GM12891 (cell line): Measurements from ENCODE around the gene PTCSC3.

Experiments used
- PAX5 ChIP-seq: IDR thresholded peaks from 2 replicates; pipeline ENCODE4 v1.6.1; 2011; ENCODE audit warnings: low read length, moderate library complexity, mild to moderate bottlenecking; ENCODE audit not compliant: insufficient read depth, severe bottlenecking
- POLR2A ChIP-seq: IDR thresholded peaks from 2 replicates; pipeline ENCODE4 v1.6.1; 2011; ENCODE audit warnings: low read depth, low read length, control low read depth
- POLR2AphosphoS5 ChIP-seq: IDR thresholded peaks from 2 replicates; pipeline ENCODE4 v1.6.1; 2011; ENCODE audit warnings: low read depth, low read length, control low read depth
- POU2F2 ChIP-seq: IDR thresholded peaks from 2 replicates; pipeline ENCODE4 v1.6.1; 2011; ENCODE audit warnings: low read depth, mild to moderate bottlenecking, control low read depth, low read length, moderate library complexity
- SPI1 ChIP-seq: IDR thresholded peaks from 2 replicates; pipeline ENCODE4 v1.6.1; 2011; ENCODE audit warnings: low read depth, low read length, control low read depth
- TAF1 ChIP-seq: IDR thresholded peaks from 2 replicates; pipeline ENCODE4 v1.6.1; 2011; ENCODE audit warnings: low read depth, low read length, control low read depth

DNA sequence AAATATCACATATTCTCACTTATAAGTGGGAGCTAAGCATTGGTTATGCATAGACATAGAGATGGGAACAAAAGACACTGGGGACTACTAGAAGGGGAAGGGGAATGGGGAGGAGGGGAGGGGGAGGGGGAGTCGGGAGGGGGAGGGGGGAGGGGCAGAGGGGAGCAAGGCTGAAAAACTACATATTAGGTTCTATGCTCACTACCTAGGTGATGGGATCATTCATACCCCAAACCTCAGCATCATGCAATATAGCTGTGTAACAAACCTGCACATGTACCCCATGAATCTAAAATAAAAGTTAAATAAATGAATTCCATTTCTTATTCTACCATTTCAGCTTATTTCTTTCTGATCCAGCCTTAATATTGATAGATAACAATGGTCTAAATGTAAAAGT, 21.9 kb upstream of the PTCSC3 start:
- TF ChIP-seq POLR2A (no peak), TAF1 (no peak), POLR2AphosphoS5 (no peak), POU2F2 (no peak), SPI1 (no peak), PAX5 (no peak)
